Endothelial cell of umbilical vein (primary cell): ENCODE measurements around the gene PEX5L. TPM values are rescaled to one million over a fixed set of nuclear protein-coding genes. Genes with fewer than 3 reads are reported as not detected.

ENCODE experiments used
- BruUV-seq: library from RNA; stranded (reverse); fragments of 400-500 nt; replicated peaks from 2 replicates; lab custom pipeline; 2021; lab: Mats Ljungman, UMichigan
- CTCF ChIA-PET: fragments of 300-600, 350-600 bp; sonication (Branson Sonifier 250); formaldehyde crosslinking; loops from one replicate; lab custom pipeline; 2021; ENCODE audit warnings: antibody characterized with exemption, inconsistent platforms; lab: Charles Lee
- POLR2A ChIA-PET: fragments of 300-600, 350-600 bp; sonication (Branson Sonifier 250); formaldehyde crosslinking; loops from one replicate; lab custom pipeline; 2021; ENCODE audit warnings: antibody characterized with exemption, inconsistent platforms; lab: Charles Lee
- DNase-seq: peaks from one replicate; pipeline ENCODE4 v3.0.0-alpha.2; 2011; ENCODE audit warnings: low read depth, low spot score
- FAIRE-seq: peaks from 2 replicates; lab custom pipeline; 2011; peaks lifted over from hg19 to GRCh38; lab: Jason Lieb, UNC
- H2AFZ ChIP-seq: 2 replicates; pipeline ENCODE4 v1.6.0; 2012; ENCODE audit warnings: low read depth, low read length, control low read depth, inconsistent platforms
- H3K27ac ChIP-seq: 2 replicates; pipeline ENCODE4 v1.5.1; 2011; ENCODE audit warnings: low read depth, mild to moderate bottlenecking, control low read depth, low read length, moderate library complexity; ENCODE audit not compliant: insufficient read depth
- H3K27me3 ChIP-seq, 2 experiments: 2 replicates each; pipeline versions ENCODE4 v1.6.0 to v1.6.1; 2011; ENCODE audit warnings: low read length in 2 of 2, mixed read lengths in 1 of 2; ENCODE audit not compliant: control insufficient read depth in 2 of 2, insufficient read depth in 2 of 2
- H3K36me3 ChIP-seq, 2 experiments: 2 replicates in 1 of 2; 3 replicates in 1 of 2; pipeline ENCODE4 v1.5.1; 2011; ENCODE audit warnings: low read length in 2 of 2, mild to moderate bottlenecking in 1 of 2, moderate library complexity in 1 of 2; ENCODE audit not compliant: control insufficient read depth in 2 of 2, insufficient read depth in 2 of 2; ENCODE audit errors: extremely low read depth in 1 of 2
- H3K4me1 ChIP-seq: 3 replicates; pipeline ENCODE4 v1.5.1; 2011; ENCODE audit warnings: mild to moderate bottlenecking, low read length; ENCODE audit not compliant: control insufficient read depth, insufficient read depth; ENCODE audit errors: extremely low read depth
- H3K4me2 ChIP-seq: 2 replicates; pipeline ENCODE4 v1.6.1; 2011; ENCODE audit warnings: low read length, control low read depth, mixed read lengths; ENCODE audit not compliant: insufficient read depth
- H3K4me3 ChIP-seq, 3 experiments: fragments of 200-600 bp in 1 of 3; sonication (generic), shearing (Covaris generic) in 1 of 3; replicated peaks in 1 of 3; 2 replicates each; pipeline ENCODE4 v1.5.1; 2011 to 2016; ENCODE audit warnings: control low read depth in 3 of 3, low read length in 3 of 3, mild to moderate bottlenecking in 2 of 3, inconsistent platforms in 1 of 3, low read depth in 1 of 3, moderate library complexity in 1 of 3; ENCODE audit not compliant: insufficient read depth in 1 of 3
- H3K79me2 ChIP-seq: 2 replicates; pipeline ENCODE4 v1.6.0; 2012; ENCODE audit warnings: low read length, inconsistent platforms; ENCODE audit not compliant: control insufficient read depth, insufficient read depth
- H3K9ac ChIP-seq: replicated peaks from 2 replicates; pipeline ENCODE3; 2011; ENCODE audit warnings: low read length, control low read depth; ENCODE audit not compliant: insufficient read depth; ENCODE audit errors: extremely low read depth
- H3K9me1 ChIP-seq: replicated peaks from 3 replicates; pipeline ENCODE4 v1.6.0; 2011; ENCODE audit warnings: mild to moderate bottlenecking, low read length; ENCODE audit not compliant: control insufficient read depth, insufficient read depth; ENCODE audit errors: extremely low read depth
- H3K9me3 ChIP-seq: replicated peaks from 2 replicates; pipeline ENCODE4 v1.5.1; 2012; ENCODE audit warnings: low read length, inconsistent platforms; ENCODE audit not compliant: control insufficient read depth, insufficient read depth
- H4K20me1 ChIP-seq: replicated peaks from 2 replicates; pipeline ENCODE3; 2011; ENCODE audit warnings: mild to moderate bottlenecking, low read length; ENCODE audit not compliant: control insufficient read depth, insufficient read depth; ENCODE audit errors: extremely low read depth
- EZH2 ChIP-seq: IDR thresholded peaks from 2 replicates; pipeline ENCODE4 v1.6.1; 2012; ENCODE audit warnings: borderline replicate concordance, low read depth, mild to moderate bottlenecking, moderate library complexity, low read length, inconsistent platforms; ENCODE audit not compliant: severe bottlenecking
- FOS ChIP-seq: IDR thresholded peaks from 2 replicates; pipeline ENCODE4 v1.6.1; 2011; ENCODE audit warnings: mild to moderate bottlenecking, low read length, moderate library complexity, borderline replicate concordance; ENCODE audit not compliant: insufficient read depth
- GATA2 ChIP-seq: IDR thresholded peaks from 2 replicates; pipeline ENCODE4 v1.7.0; 2011; ENCODE audit warnings: low read depth, mild to moderate bottlenecking, moderate library complexity, mixed read lengths, low read length; ENCODE audit not compliant: insufficient read length, insufficient read depth
- JUN ChIP-seq: IDR thresholded peaks from 2 replicates; pipeline ENCODE4 v1.6.1; 2011; ENCODE audit warnings: borderline replicate concordance, low read depth; ENCODE audit not compliant: insufficient read length, insufficient read depth
- MYC ChIP-seq: IDR thresholded peaks from one replicate; pipeline ENCODE4 v1.6.1; 2011; ENCODE audit warnings: mild to moderate bottlenecking, low read depth, low read length
- POLR2A ChIP-seq: IDR thresholded peaks from 2 replicates; pipeline ENCODE4 v1.6.1; 2012; ENCODE audit warnings: low read depth, mild to moderate bottlenecking, control low read depth, low read length
- POLR2AphosphoS5 ChIP-seq: IDR thresholded peaks from 2 replicates; pipeline ENCODE4 v1.6.1; 2012; ENCODE audit warnings: low read depth, mild to moderate bottlenecking, control low read depth, low read length, moderate library complexity; ENCODE audit not compliant: insufficient read depth
- dilution Hi-C: fragments of 300-500 bp; cut with MboI; formaldehyde crosslinking; loops from one replicate; pipeline ENCODE4 v1.15.0; 2019; ENCODE audit warnings: low sequenced_read_pairs; ENCODE audit not compliant: extremely low pct_ligation_motif_present
- intact Hi-C: fragments of 100-400 bp; cut with micrococcal nuclease; formaldehyde crosslinking; loops from one replicate; pipeline ENCODE4 v1.10.0; 2022
- polyA plus RNA-seq, 4 experiments: library from polyadenylated mRNA; depleted of rRNA in 3 of 4; stranded (reverse) in 3 of 4; unstranded in 1 of 4; fragments of >200 nt; gene quantifications; 2 replicates each; pipeline versions ENCODE4 v1.2.1 to v1.2.3, GENCODE V29; 2011 to 2012; ENCODE audit warnings: missing spikeins in 1 of 4
- total RNA-seq: library from RNA; stranded (reverse); gene quantifications from 2 replicates; pipeline ENCODE4 v1.2.3, GENCODE V29; 2021
- TF ChIP-seq, protein P1 (sequence below): IDR thresholded peaks from 2 replicates; pipeline ENCODE4 v1.6.1; 2011; ENCODE audit not compliant: insufficient read depth, insufficient read length
- TF ChIP-seq, protein P2 (sequence below), 2 donors: IDR thresholded peaks; 1 replicate in 1 of 2; 2 replicates in 1 of 2; pipeline ENCODE4 v1.5.1; 2011; ENCODE audit warnings: low read length in 2 of 2, mild to moderate bottlenecking in 2 of 2, moderate library complexity in 2 of 2, control low read depth in 1 of 2, inconsistent platforms in 1 of 2, low read depth in 1 of 2; ENCODE audit not compliant: insufficient read depth in 1 of 2; ENCODE audit errors: extremely low read depth in 1 of 2

Gene PEX5L
- total and polyA plus RNA-seq, 2 donors (not counting 3 experiments of a cell fraction or from before 2014, with no cell fraction given), result not detected

- BruUV-seq, result no TSS peak
- POLR2A ChIA-PET, result no interaction called here
- Histone ChIP-seq H3K4me2 (no peak overlapping the region), H3K4me3 (no peak overlapping the region), H3K9me3 (no peaks in the 10 kb centered on the region), H2AFZ (no peak overlapping the region), H4K20me1 (no peaks in the 10 kb centered on the region), H3K9me1 (no peaks in the 10 kb centered on the region), H3K36me3 (no peaks in the 10 kb centered on the region), H3K4me1 (no peaks in the 10 kb centered on the region), H3K27me3 (no peaks in the 10 kb centered on the region), H3K27ac (no peak overlapping the region), H3K79me2 (no peaks in the 10 kb centered on the region), H3K9ac (no peak overlapping the region)
- FAIRE-seq, result no peak
- dilution Hi-C loops, result no loop called here
- TF ChIP-seq POLR2AphosphoS5 (no peak), POLR2A (no peak), EZH2 (no peak), FOS (no peak), JUN (no peak), GATA2 (no peak), MYC (no peak)
- TF ChIP-seq, protein P1, sequence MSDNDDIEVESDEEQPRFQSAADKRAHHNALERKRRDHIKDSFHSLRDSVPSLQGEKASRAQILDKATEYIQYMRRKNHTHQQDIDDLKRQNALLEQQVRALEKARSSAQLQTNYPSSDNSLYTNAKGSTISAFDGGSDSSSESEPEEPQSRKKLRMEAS, result no peak
- TF ChIP-seq, protein P2, sequence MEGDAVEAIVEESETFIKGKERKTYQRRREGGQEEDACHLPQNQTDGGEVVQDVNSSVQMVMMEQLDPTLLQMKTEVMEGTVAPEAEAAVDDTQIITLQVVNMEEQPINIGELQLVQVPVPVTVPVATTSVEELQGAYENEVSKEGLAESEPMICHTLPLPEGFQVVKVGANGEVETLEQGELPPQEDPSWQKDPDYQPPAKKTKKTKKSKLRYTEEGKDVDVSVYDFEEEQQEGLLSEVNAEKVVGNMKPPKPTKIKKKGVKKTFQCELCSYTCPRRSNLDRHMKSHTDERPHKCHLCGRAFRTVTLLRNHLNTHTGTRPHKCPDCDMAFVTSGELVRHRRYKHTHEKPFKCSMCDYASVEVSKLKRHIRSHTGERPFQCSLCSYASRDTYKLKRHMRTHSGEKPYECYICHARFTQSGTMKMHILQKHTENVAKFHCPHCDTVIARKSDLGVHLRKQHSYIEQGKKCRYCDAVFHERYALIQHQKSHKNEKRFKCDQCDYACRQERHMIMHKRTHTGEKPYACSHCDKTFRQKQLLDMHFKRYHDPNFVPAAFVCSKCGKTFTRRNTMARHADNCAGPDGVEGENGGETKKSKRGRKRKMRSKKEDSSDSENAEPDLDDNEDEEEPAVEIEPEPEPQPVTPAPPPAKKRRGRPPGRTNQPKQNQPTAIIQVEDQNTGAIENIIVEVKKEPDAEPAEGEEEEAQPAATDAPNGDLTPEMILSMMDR (IDR thresholded peaks at IDR 0.05; ENCODE audit: extremely low read depth in 1 of 2, insufficient read depth in 1 of 2, low read depth in 1 of 2, low read length in 2 of 2), result no peak
- intact Hi-C loops, result no loop called here
- no peak for DNase-seq
- CTCF ChIA-PET, result interaction anchor here (2.0 kb wide), 1 partner anchor 646 kb away, joined by 10 read pairs; no protein-coding TSS in a partner anchor
Measured at GRCh38 chr3:179949412-179949811, 87.3 kb downstream of the PEX5L start.
